Stimulated activated CD4-positive, alpha-beta T cell treated with anti-CD3 and anti-CD28 coated beads, TNF-alpha, amount 100 ng/mL, for 1 hour (primary cell): ENCODE data around the gene GARS1.

ENCODE experiments used
- DNase-seq, 3 donors: peaks; one replicate each; pipeline ENCODE4 v3.0.0-alpha.2; 2020; ENCODE audit warnings: low read depth in 3 of 3, low spot score in 1 of 3

Gene GARS1

DNA sequence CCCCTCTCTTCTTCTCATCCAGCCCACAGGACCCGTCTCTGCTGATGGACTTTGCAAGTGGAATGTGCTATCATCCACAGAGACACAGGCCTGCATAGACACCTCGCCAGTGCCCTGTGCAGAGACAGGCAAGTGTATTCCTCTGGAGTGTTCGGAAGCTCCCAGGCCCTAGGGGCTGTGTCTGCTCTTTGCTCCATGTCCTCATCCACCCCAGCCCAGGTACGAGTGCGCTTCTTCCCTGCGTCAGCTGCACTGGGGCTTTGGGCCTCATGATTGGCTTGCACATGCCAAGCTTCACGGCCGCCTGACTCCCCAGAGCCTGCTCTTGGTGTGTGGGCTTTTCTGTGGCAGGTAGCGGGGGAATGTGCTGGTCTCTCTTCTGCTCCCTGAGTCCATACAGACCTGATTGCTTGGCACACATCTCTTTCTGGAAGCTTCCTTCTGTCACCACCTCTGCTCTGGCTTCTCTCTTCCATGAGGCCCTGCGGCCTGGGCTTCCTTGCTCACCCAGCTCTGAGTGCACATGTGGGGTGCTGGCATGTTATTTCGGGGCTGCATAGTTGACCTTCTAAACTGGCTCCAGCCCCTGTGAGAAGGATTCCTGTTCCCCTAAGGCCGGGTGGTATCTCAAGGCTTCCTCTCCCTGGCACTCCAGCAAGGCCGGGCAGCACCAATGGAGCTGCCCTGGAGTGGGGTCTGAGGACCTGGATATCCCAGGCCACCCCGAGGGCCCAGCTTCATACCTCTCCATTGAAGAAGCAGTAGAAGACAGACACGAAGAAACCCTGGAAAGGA lies 59.8 kb downstream of the GARS1 start:
- no peak for DNase-seq

DNA sequence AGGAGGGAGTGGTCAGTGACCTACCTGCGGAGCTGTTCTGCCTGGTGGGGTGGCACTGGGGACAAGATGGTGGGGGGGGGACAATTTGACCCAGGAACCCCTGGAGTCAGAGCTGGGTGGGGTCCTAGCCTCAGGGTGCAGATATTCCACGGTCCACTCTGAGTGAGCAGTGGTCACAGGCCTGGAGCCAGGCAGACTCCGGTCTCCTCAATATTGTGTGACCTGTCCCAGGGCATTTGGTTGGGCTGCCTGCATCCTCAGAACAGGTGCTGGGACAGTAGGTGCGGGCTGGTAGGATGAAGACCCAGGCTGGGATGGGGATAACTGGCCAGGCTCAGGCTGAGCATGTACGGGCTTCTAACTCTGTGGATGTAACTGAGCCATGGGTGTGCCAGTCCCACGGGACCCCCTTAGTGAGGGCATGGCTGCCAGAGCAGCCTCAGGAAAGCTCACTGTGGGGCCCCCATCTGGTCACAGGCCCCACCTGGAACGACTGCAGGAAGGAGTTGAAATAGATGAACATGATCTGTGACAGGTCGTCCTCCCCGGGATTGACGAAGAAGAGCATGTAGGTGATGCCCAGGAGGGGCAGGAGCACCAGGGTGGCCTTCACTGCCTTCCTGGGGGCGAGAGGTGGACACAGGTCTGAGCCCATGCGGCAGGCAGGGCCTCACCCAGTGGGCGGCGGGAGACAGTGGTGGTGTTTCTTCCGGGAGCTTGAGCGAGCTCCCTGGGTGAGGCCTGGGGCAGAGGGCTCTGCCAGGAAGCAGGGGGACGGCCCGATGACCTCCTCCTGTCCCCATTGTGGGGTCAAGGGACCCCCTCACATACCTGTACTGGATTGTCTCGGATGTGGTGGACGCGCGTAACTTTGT lies 60.7 kb downstream of the GARS1 start:
- DNase-seq: no peak

DNA sequence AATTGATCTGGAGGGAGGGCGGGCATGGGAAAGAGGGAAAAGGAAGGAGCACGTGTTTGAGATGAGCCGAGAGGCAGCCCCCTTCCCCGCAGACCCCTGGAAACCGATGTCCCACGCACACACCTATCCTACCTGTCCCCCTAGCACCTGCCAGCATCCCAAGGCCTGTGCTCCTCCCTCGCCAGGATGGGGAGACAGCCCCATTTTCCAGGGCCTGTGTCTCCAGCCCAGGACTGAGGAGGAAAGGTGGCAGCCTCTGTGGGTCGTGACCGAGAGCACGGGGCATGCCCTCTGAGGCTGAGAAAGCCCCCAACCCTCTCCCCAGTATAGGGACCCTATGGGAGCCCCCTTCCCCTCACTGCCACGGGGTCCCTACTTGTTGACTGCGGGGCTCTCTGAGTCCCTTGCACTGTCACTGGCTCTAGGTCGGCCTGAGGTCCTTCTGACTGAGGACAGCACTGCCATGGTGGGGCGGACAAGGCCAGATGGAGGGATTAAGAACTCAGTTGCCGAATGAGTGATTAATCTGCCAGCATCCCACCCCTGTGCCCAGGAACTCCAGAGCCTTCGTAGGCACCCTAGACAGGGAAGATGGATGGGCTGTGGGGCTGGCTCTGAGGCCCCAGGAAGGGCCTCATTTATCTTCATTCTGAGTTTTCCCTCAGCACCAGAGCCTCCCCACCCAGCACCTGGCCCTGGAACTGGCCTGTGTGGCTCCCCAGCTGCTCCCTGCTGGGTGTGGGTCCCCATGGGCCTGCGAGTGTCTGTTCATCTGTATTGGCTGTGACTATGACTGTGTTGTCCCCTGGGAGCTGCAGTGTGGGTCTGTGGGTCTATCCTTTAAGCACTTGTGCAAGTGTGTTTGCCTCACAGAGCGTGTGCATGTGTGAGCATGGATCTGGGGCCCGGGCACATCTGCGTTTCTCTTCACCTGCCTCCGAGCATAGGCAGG lies 61.6 kb downstream of the GARS1 start:
- DNase-seq: no peak

DNA sequence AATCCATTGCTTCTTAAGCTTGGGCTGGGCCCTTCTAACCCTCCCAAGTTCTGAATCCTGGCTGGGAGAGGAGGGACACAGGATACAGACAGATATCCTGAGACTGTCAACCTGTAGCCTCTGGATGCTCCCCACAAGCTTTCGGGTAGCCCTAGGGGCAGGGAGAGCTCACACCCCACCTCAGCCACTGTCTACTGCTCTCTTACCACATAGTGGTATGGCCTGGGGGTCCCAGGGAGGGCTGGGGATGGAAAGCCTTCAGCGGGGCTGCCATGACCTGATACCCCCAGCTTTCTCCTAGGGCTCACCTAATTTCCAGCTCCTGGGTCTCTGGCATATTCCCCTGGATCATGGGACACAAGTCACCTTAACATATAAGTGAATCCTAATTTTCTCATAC lies 62.5 kb downstream of the GARS1 start:
- DNase-seq: no peak

DNA sequence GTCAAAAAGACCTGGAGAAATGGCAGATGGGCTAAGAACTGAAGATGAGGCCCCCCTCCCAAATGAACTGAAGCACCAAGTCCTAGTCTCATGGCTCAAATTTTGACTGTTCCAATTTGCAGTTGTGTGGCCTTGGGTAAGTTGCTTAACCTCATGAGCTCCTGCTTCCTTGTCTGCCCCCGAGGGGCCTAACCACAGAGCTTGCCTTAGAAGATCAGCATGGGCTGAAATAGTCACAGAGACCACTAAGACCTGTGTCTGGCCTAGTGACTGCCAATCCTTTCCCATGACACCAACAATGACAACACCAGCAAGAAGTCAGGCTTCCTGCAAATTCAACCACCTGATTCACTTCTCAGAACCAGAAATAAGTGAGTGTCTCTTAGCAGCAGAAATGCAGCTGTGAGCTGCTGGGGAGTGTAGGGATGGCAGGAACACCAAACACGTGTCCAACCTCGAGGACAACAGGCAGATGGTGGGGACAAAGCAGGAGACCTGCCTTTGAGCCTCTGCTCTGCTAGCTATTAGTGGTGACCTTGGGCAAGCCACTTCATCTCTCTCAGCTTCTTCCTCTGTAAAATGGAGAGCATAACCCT lies 63.9 kb downstream of the GARS1 start:
- DNase-seq: no peak

DNA sequence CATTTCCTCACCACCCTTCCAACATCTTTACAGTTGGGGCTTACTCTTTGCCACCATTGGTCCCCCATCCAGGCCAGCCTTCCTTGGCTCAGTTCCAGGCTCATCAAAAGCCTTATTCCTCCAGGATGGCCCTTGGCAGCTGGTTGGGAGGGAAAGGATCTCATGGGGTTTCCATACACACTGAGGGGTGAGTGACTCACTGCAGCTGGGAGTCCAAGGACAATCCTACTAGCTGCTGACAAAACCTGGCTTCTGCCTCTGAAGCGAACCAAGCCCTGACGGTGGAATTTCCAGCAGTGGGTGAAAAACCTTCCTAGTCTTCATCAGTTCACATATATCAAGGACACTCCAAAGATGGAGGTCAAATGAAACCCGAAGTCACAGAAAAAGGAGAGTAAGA lies 64.6 kb downstream of the GARS1 start:
- DNase-seq: no peak

DNA sequence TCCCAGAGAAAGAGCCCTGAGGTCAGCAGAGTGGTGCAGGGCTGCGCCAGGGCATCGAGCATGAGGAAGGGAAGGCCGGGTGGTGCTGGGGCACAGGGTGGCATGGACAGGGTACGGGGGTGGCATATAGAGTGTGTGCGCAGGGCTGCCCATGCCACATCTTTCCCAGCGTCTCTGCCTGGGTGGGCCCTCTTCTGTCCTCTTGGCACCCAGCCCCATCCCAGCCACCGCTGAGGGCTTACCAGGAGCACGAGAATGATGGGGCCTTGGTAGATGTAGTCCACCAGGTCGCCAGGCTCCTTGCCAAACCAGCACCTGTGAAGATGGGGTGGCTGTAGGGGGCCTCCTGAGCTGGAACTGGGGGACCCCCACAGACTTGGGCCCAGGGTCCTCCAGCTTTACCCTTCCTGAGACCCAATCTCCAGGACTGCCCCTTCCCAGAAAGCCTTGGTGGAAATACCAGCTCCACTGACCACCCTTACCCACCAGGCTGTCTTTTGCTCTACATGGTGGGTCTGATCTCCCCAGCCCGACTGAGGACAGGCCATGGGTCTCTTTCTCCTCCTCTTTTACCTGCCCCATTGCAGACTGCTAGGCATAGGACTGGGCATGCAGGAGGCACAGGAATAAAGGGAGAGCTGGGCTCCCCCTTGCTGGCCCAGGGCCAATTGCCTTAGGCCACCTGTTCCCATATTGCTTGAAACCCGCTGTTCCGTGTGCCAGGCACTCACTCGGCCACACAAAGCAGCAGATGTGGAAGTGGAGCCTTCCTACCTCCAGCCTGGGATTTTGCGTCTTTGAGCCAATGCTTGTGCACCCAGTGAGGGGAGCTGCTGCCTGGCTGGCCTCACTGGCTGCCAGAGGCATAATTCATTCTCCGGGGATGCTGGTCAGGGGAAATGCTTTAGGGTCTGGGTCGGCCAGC lies 65.9 kb downstream of the GARS1 start:
- DNase-seq: no peak

DNA sequence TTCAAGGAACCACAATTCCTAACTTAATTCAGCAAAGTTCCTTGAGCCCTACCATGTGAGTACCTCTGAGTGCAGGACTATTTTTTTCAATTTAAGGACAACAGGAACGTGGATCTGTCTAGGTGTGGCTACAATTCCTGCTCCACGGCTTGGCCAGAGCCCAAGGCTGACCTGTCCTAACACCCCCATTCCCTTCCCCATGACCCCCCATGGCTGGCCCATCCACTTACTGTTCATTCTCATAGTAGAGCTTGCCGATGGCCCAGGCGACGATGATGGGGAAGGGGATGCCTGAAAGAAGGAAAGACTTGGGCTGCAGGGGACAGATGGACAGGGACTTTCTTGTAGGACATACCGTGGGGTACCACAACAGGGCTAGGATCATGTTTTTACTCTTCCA lies 67.2 kb downstream of the GARS1 start:
- no peak for DNase-seq

DNA sequence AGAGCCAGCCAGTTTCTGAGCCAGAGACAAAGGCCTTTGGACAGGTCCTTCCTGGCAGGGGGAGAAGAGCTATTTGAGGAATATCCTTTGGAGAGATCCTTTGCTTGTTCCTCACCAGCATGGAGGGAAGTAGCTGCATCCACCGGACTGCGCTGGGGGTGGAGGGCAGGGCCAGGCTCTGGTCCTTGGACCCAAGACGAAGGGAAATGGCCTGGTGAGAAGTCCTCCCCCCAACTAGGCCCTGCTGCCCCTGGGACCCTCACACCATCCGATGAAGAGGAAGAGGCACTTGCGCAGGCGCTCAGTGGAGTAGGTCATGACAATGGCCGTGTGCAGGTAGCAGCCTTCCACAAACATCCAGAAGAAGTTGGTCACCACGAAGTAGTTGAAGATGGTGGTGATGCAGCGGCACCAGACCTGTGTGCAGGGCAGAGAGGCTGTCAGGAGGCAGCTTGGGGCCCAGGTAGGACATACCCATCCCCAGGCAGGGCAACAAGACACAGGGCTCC lies 67.8 kb downstream of the GARS1 start:
- DNase-seq: no peak

DNA sequence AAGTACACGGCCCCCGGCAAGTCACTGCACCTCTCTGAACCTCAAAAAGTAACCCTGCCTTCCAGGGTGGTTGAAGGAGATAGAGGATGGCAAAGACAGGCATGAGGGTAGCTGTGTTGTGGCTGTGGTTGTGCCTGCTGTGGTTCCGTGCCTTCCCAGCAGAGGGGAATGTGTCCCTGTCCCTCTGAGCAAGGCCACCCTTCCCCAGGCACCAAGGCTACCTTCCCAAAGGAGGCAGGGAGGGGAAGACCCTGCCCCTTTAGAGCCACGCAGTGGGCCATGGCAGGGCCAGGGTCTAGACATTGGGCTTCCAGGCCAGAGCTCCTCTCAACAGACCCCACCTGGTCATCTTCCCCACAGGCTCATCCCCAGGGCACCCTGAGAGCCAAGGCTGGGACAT lies 68.7 kb downstream of the GARS1 start:
- DNase-seq: no peak

DNA sequence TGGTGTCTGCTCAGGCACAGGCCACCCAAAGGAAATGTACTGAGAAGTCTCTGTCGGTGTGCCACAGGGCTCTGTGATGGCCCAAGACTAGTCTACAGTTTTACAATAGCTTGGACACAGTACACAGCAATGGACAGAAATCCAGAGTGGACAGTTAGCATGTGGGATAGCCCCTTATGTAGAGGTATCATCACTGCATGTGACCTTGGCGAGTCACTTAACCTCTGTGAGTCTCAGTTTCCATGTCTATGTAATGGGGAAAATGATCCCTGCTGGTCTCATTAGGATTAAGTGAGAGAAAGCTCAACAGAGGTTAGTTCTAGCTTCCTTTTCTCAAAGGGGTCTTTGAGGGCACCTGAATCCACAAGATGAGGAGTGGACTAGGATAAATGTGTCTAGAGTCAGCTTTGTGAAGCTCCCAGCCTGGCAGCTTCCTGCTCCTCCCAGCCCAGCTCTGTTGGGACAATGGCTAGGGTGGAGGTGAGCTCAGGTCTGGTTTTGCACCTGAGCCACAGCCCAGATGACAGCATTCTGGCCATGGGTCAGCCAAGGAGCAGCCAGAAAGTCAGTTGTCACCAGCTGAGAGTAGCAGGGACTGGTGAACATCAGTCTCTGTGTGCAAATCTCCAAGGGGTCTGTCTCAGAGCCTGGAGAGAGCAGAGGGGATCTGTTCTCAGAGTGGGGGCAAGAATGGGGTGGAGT lies 69.7 kb downstream of the GARS1 start:
- DNase-seq: no peak

DNA sequence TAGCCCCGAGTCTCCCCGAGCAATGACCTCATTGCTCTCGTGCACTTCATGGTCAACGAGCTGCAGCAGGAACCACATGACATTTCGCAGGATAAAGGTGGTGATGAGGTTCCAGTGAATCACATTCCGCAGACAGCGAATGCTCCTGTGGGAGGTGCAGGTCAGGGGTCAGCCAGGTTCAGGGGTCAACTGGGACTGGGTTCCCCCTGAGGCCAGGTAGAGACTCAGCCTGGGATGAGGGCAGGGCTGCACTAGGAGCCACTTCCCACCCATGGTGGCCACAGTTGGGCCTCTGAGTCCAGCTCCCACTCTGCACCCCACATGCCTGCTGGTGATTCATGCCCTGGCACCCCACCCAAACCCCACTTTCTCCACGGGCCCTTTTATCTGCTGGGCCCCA lies 70.4 kb downstream of the GARS1 start:
- DNase-seq: no peak

DNA sequence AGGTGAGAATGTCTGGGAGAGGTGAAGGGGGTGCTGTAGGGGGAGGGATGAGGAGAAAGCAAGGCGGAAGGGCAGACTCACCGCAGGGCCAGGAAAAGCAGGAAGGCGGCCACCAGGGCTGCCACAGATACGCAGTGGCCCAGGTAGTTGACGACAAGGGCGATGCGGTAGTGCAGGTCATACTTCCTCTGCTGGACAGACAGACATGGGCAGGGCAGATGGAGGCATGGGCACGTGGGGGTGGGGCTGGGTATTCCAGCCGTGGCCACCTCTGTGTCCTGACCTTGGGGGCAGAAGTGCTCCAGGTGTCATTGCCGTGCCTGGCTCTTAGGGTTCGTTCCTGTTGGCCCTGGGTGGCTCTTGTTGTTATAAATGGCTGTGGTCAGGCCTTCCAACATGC lies 70.8 kb downstream of the GARS1 start:
- no peak for DNase-seq

DNA sequence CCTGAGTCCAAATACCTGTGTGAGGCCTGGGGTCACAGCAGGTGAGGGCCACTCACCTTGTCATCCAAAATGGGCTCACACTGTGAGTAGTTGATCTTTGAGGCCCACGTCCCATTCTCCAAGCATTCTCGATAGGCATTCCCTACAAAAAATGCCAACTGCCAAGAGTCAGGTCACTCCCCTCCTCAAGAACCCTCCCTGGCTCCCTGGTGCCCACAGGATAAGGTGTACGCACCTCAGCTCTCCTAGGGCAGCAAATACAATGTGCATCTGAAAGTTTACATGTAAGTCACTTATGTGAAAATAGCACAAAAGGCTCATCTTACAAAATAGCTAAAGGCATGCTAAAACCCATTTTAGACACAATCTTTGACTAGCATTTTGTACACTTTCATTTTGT lies 72.5 kb downstream of the GARS1 start:
- no peak for DNase-seq

DNA sequence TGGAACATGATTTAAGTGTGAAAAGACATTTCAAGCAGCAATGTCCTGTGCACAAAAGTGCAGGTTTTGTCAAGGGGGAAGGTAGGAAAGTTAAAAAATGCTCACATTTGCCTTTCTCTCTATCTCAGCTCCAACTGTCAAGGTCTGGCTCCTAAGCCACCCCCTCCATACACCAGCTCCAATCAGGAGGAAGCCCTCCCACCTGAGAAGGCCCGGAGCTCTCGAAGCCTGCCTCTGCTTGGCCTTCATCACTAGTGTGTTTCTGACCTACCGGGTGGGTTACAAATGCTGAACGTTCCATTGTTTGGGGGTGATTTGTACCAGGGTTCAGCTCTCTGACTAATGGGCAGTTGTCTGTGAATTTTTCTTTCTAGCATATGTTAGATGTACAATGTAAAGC lies 73.4 kb downstream of the GARS1 start:
- DNase-seq: no peak

DNA sequence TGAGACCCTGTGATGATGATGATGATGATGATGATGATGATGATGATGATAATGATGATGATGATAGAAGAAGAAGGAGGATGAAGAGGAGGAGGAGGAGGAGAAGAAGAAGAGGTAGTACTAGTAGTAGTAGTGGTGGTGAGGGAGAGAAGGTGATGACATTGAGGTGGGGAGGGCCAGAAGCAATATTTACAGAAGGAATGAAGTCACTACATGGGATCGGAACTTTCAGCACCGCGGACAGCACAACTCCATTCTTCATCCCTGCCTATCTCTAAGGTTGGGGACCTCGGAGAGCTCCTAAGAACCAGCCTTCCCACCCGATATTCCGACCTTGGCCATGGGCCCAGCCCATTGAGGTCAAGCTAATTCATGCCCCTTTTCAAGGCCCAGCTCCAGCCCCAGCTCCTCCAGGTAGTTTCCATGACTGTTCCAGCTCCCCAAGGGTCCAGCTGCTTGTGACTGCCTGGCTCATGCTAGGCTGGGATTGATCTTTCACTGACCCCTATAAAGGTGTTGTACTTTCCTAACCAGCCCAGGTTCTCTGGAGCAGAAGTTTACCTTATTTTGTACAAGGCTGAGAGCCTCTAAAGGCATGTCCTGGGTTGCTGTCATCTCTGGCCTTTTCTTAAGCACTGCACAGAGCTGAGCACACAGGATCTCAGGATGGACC lies 77.3 kb downstream of the GARS1 start:
- DNase-seq: no peak

DNA sequence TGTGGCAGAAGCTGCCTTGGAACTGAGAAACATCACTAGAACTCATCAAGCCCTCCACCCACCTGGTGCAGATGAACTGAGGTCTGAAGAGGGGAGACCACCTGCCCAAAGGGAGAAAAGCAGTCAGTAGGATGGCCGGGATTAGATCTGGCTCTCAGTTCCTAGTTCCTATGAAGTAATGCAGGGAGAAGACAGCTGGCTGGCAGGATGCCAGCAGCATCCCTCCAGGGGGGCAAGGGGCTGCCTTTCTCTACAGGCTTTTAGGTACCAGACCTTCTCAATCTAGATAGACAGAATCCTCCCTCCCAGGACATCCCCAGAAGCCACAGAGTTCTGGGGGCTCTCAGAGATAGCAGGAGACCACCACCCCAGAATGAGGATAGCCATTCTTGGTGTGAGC lies 79.7 kb downstream of the GARS1 start:
- DNase-seq: no peak

DNA sequence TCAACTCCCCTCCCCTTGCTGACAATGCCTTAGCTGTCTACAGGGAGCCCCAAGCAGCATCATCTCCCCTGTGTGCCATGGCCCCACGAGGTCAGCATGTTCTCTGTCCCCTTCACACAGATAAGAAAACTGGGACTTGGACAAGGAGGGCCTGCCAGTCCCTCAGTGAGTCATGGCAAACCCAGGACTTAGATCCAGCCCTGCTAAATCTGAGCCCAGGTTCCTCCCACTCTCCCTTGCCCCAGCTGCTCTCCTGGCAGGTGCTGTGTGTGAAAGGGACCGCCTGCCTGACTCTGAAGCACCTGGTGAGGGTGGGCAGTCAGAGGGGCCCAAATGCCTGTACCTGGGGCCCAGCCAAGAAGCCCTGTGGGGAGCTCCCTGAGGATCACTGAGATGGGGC lies 80.2 kb downstream of the GARS1 start:
- no peak for DNase-seq

DNA sequence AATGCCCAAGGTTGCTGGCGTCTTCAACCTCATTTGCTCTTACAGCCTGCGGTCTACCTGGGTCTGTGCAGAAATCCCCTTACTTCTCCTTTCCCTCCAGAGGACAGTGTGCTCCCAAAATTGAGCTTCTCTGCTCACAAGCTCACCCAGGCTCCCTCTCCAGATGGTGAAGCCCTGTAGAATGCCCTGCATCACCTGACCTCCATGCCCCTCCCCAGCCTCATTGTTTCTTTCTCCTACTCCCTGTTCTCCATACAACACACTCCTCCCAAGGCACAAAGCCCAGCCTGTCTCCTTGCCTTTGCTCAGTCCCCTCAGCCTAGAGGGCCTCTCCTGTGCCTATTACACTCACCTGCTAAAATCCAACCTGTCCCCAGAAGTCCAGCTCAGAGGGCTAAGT lies 84.1 kb downstream of the GARS1 start:
- no peak for DNase-seq
